Neuronal stem cell (in vitro differentiated cells): ENCODE measurements around the gene ADCY10.
"Not testable (repeated sequence)": the region's sequence is repeated elsewhere in the genome, so short reads cannot be mapped to it uniquely, and the experiment has no call there.

ENCODE experiments used
- DNase-seq: peaks from one replicate; pipeline ENCODE4 v3.0.0-alpha.2; 2013; ENCODE audit warnings: low spot score
- H2AFZ ChIP-seq: one replicate; pipeline ENCODE4 v1.6.1; 2013; ENCODE audit warnings: mild to moderate bottlenecking, low read length, inconsistent platforms
- H2AK5ac ChIP-seq: 2 replicates; pipeline ENCODE4 v1.6.1; 2013; ENCODE audit warnings: low read depth, mild to moderate bottlenecking, inconsistent platforms, low read length, moderate library complexity, mixed read lengths
- H2BK120ac ChIP-seq: 2 replicates; pipeline ENCODE4 v1.6.1; 2013; ENCODE audit warnings: low read depth, mild to moderate bottlenecking, inconsistent platforms, low read length, moderate library complexity, mixed read lengths
- H2BK12ac ChIP-seq: one replicate; pipeline ENCODE4 v1.6.1; 2013; ENCODE audit warnings: low read length, inconsistent platforms
- H2BK15ac ChIP-seq: 2 replicates; pipeline ENCODE4 v1.6.1; 2013; ENCODE audit warnings: mild to moderate bottlenecking, low read length, inconsistent platforms, mixed read lengths
- H2BK5ac ChIP-seq: one replicate; pipeline ENCODE4 v1.6.1; 2013; ENCODE audit warnings: inconsistent platforms, mild to moderate bottlenecking, low read length, moderate library complexity
- H3K14ac ChIP-seq: one replicate; pipeline ENCODE4 v1.6.1; 2013; ENCODE audit warnings: low read length, inconsistent platforms
- H3K18ac ChIP-seq: 2 replicates; pipeline ENCODE4 v1.6.1; 2013; ENCODE audit warnings: low read length, inconsistent platforms
- H3K23ac ChIP-seq: 2 replicates; pipeline ENCODE4 v1.6.1; 2013; ENCODE audit warnings: low read depth, mild to moderate bottlenecking, mixed read lengths, low read length, inconsistent platforms; ENCODE audit not compliant: poor library complexity
- H3K27ac ChIP-seq: replicated peaks from 3 replicates; pipeline ENCODE4 v1.5.1; 2013; ENCODE audit warnings: low read length, inconsistent platforms
- H3K27me3 ChIP-seq, 3 experiments: 2 replicates each; pipeline ENCODE4 v1.6.1; 2013; ENCODE audit warnings: low read length in 3 of 3, mild to moderate bottlenecking in 2 of 3, inconsistent platforms in 1 of 3, low read depth in 1 of 3, mixed read lengths in 1 of 3, moderate library complexity in 1 of 3; ENCODE audit not compliant: control insufficient read depth in 3 of 3, insufficient read depth in 3 of 3
- H3K36me3 ChIP-seq, 2 donors: replicated peaks in 1 of 2; 2 replicates each; pipeline ENCODE4 v1.6.1; 2013; ENCODE audit warnings: low read length in 2 of 2; ENCODE audit not compliant: control insufficient read depth in 2 of 2, insufficient read depth in 2 of 2
- H3K4ac ChIP-seq: 2 replicates; pipeline ENCODE4 v1.6.1; 2013; ENCODE audit warnings: inconsistent platforms, mild to moderate bottlenecking, low read length, moderate library complexity
- H3K4me1 ChIP-seq, 2 donors: 1 replicate in 1 of 2; 2 replicates in 1 of 2; pipeline ENCODE4 v1.6.1; 2013; ENCODE audit warnings: low read length in 2 of 2, low read depth in 1 of 2; ENCODE audit not compliant: control insufficient read depth in 2 of 2, insufficient read depth in 1 of 2
- H3K4me2 ChIP-seq: one replicate; pipeline ENCODE4 v1.6.1; 2013; ENCODE audit warnings: mild to moderate bottlenecking, low read length, inconsistent platforms; ENCODE audit not compliant: insufficient read depth, poor library complexity, severe bottlenecking
- H3K4me3 ChIP-seq, 2 donors: 2 replicates each; pipeline ENCODE4 v1.5.1; 2013; ENCODE audit warnings: low read length in 2 of 2, mild to moderate bottlenecking in 2 of 2, inconsistent platforms in 1 of 2, moderate library complexity in 1 of 2
- H3K79me1 ChIP-seq: one replicate; pipeline ENCODE4 v1.6.1; 2013; ENCODE audit warnings: low read depth, mild to moderate bottlenecking, inconsistent platforms, low read length, moderate library complexity
- H3K9ac ChIP-seq: one replicate; pipeline ENCODE4 v1.6.1; 2013; ENCODE audit warnings: mild to moderate bottlenecking, low read depth, low read length, inconsistent platforms; ENCODE audit not compliant: poor library complexity
- H3K9me3 ChIP-seq, 2 donors: replicated peaks in 1 of 2; 2 replicates each; pipeline versions ENCODE3 to v1.6.1; 2013; ENCODE audit warnings: low read length in 2 of 2, mild to moderate bottlenecking in 2 of 2, inconsistent platforms in 1 of 2, low read depth in 1 of 2, mixed read lengths in 1 of 2, moderate library complexity in 1 of 2; ENCODE audit not compliant: control insufficient read depth in 2 of 2, insufficient read depth in 1 of 2
- H4K8ac ChIP-seq: one replicate; pipeline ENCODE4 v1.6.1; 2013; ENCODE audit warnings: low read depth, mild to moderate bottlenecking, inconsistent platforms, low read length, moderate library complexity
- H4K91ac ChIP-seq: one replicate; pipeline ENCODE4 v1.6.1; 2013; ENCODE audit warnings: low read length, low read depth, mild to moderate bottlenecking, inconsistent platforms; ENCODE audit not compliant: poor library complexity
- WGBS, 2 donors: extraction: QIAGEN DNeasy Blood & Tissue Kit; methylation state at CpG; one replicate each; pipeline ENCODE4 v1.1.7; 2013; ENCODE audit warnings: missing lambda C conversion rate in 2 of 2, mixed read lengths in 1 of 2; ENCODE audit not compliant: insufficient read length in 2 of 2, insufficient replicate concordance in 1 of 2; ENCODE audit errors: extremely low coverage in 2 of 2; 5-methylcytosine and 5-hydroxymethylcytosine counted together

Gene ADCY10

DNA sequence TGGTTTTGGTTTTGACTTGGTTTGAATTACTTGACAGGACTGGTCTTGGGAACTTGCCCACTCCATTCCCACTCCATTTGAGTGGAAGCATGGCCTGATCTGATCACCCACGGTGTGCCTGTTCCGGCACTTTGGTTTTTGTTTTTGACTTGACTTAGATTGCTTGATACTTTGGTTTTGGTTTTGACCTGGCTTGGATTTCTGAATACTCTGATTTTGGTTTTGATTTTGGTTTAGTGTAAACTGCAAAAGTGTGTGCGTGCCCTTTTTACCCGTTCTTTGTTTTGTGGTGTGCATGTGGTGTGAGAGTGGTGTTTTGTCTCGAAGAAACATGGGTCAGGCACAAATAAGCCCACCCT is 50.0 kb downstream of the ADCY10 start:
- Histone ChIP-seq H3K27me3 (no peaks in the 10 kb centered on the region), H3K4me3 (no peak overlapping the region), H2BK120ac (no peak overlapping the region), H2AFZ (no peak overlapping the region), H2BK12ac (no peak overlapping the region), H3K4ac (no peak overlapping the region), H3K27ac (no peak overlapping the region), H2AK5ac (no peak overlapping the region), H3K9me3 (peaks cover 0 to 2% of the 10 kb centered on the region in 2 donors), H4K8ac (no peak overlapping the region), H3K23ac (no peak overlapping the region), H4K91ac (no peak overlapping the region), H3K9ac (no peak overlapping the region), H3K14ac (no peak overlapping the region), H3K18ac (no peak overlapping the region), H3K4me1 (peaks cover 3% of the 10 kb centered on the region in 2 donors), H2BK15ac (no peak overlapping the region), H3K79me1 (no peaks in the 10 kb centered on the region), H3K4me2 (no peak overlapping the region), H2BK5ac (no peak overlapping the region), H3K36me3 (no peaks in the 10 kb centered on the region)
- DNase-seq = no peak
- no CpG with 5 or more reads among the region's 5 CpGs for whole genome bisulfite sequencing, 2 donors

- H3K9ac ChIP-seq, H3K9me3 ChIP-seq, H4K8ac ChIP-seq, H3K27me3 ChIP-seq, H4K91ac ChIP-seq, H3K27ac ChIP-seq, H2AK5ac ChIP-seq, H2BK15ac ChIP-seq, H2BK120ac ChIP-seq, H2AFZ ChIP-seq, H3K4me2 ChIP-seq, H2BK5ac ChIP-seq, H3K4me1 ChIP-seq, H3K4me3 ChIP-seq, H2BK12ac ChIP-seq, H3K23ac ChIP-seq, DNase-seq, H3K4ac ChIP-seq, H3K79me1 ChIP-seq, H3K36me3 ChIP-seq, H3K14ac ChIP-seq: not testable (repeated sequence)
- peak overlapping the region; percentile 53 for H3K18ac ChIP-seq
- WGBS, 2 donors = no CpG with 5 or more reads among the region's 26 CpGs
Measured at GRCh38 chr1:167863191-167863920, 50.6 kb downstream of the ADCY10 start.

- H3K36me3 ChIP-seq = no peaks in the 10 kb centered on the region
- H3K4me3 ChIP-seq = no peak overlapping the region
- no peak overlapping the region for H2BK120ac ChIP-seq
- no peak overlapping the region for H2BK15ac ChIP-seq
- H4K91ac ChIP-seq = no peak overlapping the region
- H4K8ac ChIP-seq = no peak overlapping the region
- H3K18ac ChIP-seq = no peak overlapping the region
- no peak overlapping the region for H2AK5ac ChIP-seq
- no CpG with 5 or more reads among the region's 1 CpG for WGBS, 2 donors
- peaks cover 0 to 2% of the 10 kb centered on the region in 2 donors for H3K9me3 ChIP-seq
- no peak overlapping the region for H2AFZ ChIP-seq
- H3K9ac ChIP-seq = no peak overlapping the region
- H2BK5ac ChIP-seq = no peak overlapping the region
- H3K23ac ChIP-seq = no peak overlapping the region
- no peaks in the 10 kb centered on the region for H3K79me1 ChIP-seq
- no peak overlapping the region for H3K4me2 ChIP-seq
- H3K27ac ChIP-seq = no peak overlapping the region
- H2BK12ac ChIP-seq = no peak overlapping the region
- H3K27me3 ChIP-seq = no peaks in the 10 kb centered on the region
- peaks cover 3% of the 10 kb centered on the region in 2 donors for H3K4me1 ChIP-seq
- no peak for DNase-seq
- no peak overlapping the region for H3K14ac ChIP-seq
- H3K4ac ChIP-seq = no peak overlapping the region
Measured at GRCh38 chr1:167862432-167863076, 51.4 kb downstream of the ADCY10 start.

- no peak overlapping the region for H3K23ac ChIP-seq
Measured at GRCh38 chr1:167861664-167862381, 52.1 kb downstream of the ADCY10 start.

More at GRCh38 chr1:167861664-167862381, 52.1 kb downstream of the ADCY10 start:
- Histone ChIP-seq H2BK120ac (no peak overlapping the region), H2AFZ (no peak overlapping the region), H3K9me3 (peaks cover 0 to 2% of the 10 kb centered on the region in 2 donors), H2AK5ac (no peak overlapping the region), H4K8ac (no peak overlapping the region), H3K79me1 (no peaks in the 10 kb centered on the region), H3K9ac (no peak overlapping the region), H3K18ac (no peak overlapping the region), H3K36me3 (no peaks in the 10 kb centered on the region), H4K91ac (no peak overlapping the region), H3K27ac (no peak overlapping the region), H2BK15ac (no peak overlapping the region), H3K4me2 (no peak overlapping the region), H3K14ac (no peak overlapping the region), H2BK5ac (no peak overlapping the region), H3K4ac (no peak overlapping the region), H3K4me1 (peaks cover 3% of the 10 kb centered on the region in 2 donors), H2BK12ac (no peak overlapping the region), H3K4me3 (no peak overlapping the region), H3K27me3 (peaks cover 0 to 2% (median 0%) of the 10 kb centered on the region in 3 experiments)
- no CpG with 5 or more reads among the region's 8 CpGs for WGBS, 2 donors
- no peak for DNase-seq
